ENCODE data around the gene CENPE. TPM values are rescaled to one million over a fixed set of nuclear protein-coding genes. Genes with fewer than 3 reads are reported as not detected.

The CENPE gene
- total and polyA plus RNA-seq, 2 of the 4 experiments (the other 2 are of a cell fraction) = 3.7 to 14.5 TPM

- H3K4me2 ChIP-seq (ENCODE audit: low read depth, low read length) = no peak overlapping the region
Observed at GRCh38 chr4:103201724-103202123, 3.6 kb upstream of the CENPE start.

More at GRCh38 chr4:103201724-103202123, 3.6 kb upstream of the CENPE start:
- H3K4me3 ChIP-seq (ENCODE audit: insufficient read depth, low read depth, low read length) = no peak overlapping the region
- no peak overlapping the region for H2AK5ac ChIP-seq (ENCODE audit: low read depth, low read length)
- no TSS peak for BruUV-seq (replicated peaks)
- no peak overlapping the region for H2BK15ac ChIP-seq (ENCODE audit: low read depth, low read length)
- no peaks in the 10 kb centered on the region for H3K9me1 ChIP-seq (ENCODE audit: insufficient read depth, low read length)
- H3K9ac ChIP-seq (ENCODE audit: low read depth, low read length) = no peak overlapping the region
- H4K5ac ChIP-seq (ENCODE audit: low read depth, low read length) = no peak overlapping the region
- H3K27me3 ChIP-seq (ENCODE audit: control insufficient read depth, insufficient read depth, low read length) = peaks cover 4% of the 10 kb centered on the region; the same call in 1 of the 2 replicates
- no peak overlapping the region for H2AK9ac ChIP-seq (replicated peaks; ENCODE audit: low read depth, low read length, poor library complexity)
- H3K56ac ChIP-seq (ENCODE audit: extremely low read depth, insufficient read depth, low read length) = no peak overlapping the region
- H2BK120ac ChIP-seq (ENCODE audit: low read depth, low read length) = no peak overlapping the region
- no peak overlapping the region for H2BK20ac ChIP-seq (ENCODE audit: low read depth, low read length)
- no CpG with 5 or more reads among the region's 2 CpGs for WGBS, 2 experiments (ENCODE audit: extremely low coverage in 2 of 2, insufficient read length in 1 of 2)
- no peaks in the 10 kb centered on the region for H3K9me3 ChIP-seq (ENCODE audit: control insufficient read depth, insufficient read depth, low read length)
- ChIA-PET CTCF (no interaction called here), POLR2A (ENCODE audit: unreplicated experiment) (no interaction called here)
- H3K18ac ChIP-seq (ENCODE audit: low read depth, low read length) = no peak overlapping the region
- DNase-seq = no peak
- no peak overlapping the region for H3K4ac ChIP-seq (ENCODE audit: low read depth, low read length)
- ATAC-seq (ENCODE audit: low read depth) = no peak
- H4K8ac ChIP-seq (ENCODE audit: low read depth in 2 of 2, low read length in 2 of 2) = no peak overlapping the region
- in situ Hi-C loops (cut with MboI; ENCODE audit: low sequenced_read_pairs) = loop anchor here (25.0 kb wide), 2 partner anchors 736 to 1661 kb away; no protein-coding TSS in a partner anchor
- dilution Hi-C loops (cut with HindIII; ENCODE audit: low sequenced_read_pairs, unreplicated experiment) = no loop called here
- no peaks in the 10 kb centered on the region for H3K4me1 ChIP-seq (ENCODE audit: control insufficient read depth, insufficient read depth, low read length)
- H3K14ac ChIP-seq (replicated peaks; ENCODE audit: low read depth, low read length) = no peak overlapping the region
- H4K20me1 ChIP-seq (ENCODE audit: insufficient read depth, low read length) = no peaks in the 10 kb centered on the region
- no peak for TF ChIP-seq MAFK (IDR thresholded peaks at IDR 0.05; ENCODE audit: low read depth, low read length)
- TF ChIP-seq SMC3 (IDR thresholded peaks at IDR 0.05; ENCODE audit: low read depth, low read length) = no peak
- no peak for TF ChIP-seq FOS (IDR thresholded peaks at IDR 0.05; ENCODE audit: low read depth, low read length)
- TF ChIP-seq MAZ (IDR thresholded peaks at IDR 0.05; ENCODE audit: borderline replicate concordance, low read depth, low read length) = no peak
- TF ChIP-seq USF2 (IDR thresholded peaks at IDR 0.05; ENCODE audit: low read depth, low read length) = no peak
- peaks cover 12 to 13% of the 10 kb centered on the region in 2 experiments for H3K79me1 ChIP-seq (ENCODE audit: low read depth in 1 of 2, low read length in 2 of 2)
- H2AFZ ChIP-seq (replicated peaks; ENCODE audit: low read length, poor library complexity) = no peak overlapping the region
- no peak overlapping the region for H2BK5ac ChIP-seq (ENCODE audit: low read depth, low read length, poor library complexity, severe bottlenecking)
- intact Hi-C loops (cut with micrococcal nuclease) = loop anchor here (2.0 kb wide), 1 partner anchor 733 kb away; no protein-coding TSS in a partner anchor
- no peak overlapping the region for H4K91ac ChIP-seq (ENCODE audit: insufficient read depth, low read depth, low read length)
- H3K36me3 ChIP-seq (ENCODE audit: control insufficient read depth, insufficient read depth, low read length) = no peaks in the 10 kb centered on the region
- no peak overlapping the region for H3K27ac ChIP-seq (ENCODE audit: insufficient read depth, low read length)
- no peak overlapping the region for H3K23ac ChIP-seq (ENCODE audit: low read depth, low read length)
